Measurements from ENCODE around the gene MTF1. TPM values are rescaled to one million over a fixed set of nuclear protein-coding genes. Genes with fewer than 3 reads are reported as not detected.

Gene MTF1
- total RNA-seq, 1 experiment from 2014 or later = 21.2 TPM

- Histone ChIP-seq H3K27ac (ENCODE audit: low read depth, low read length) (no peak overlapping the region), H3K79me2 (ENCODE audit: insufficient read depth, low read length) (peaks cover 42% of the 10 kb centered on the region), H3K4me1 (ENCODE audit: control insufficient read depth in 1 of 2, insufficient read depth in 2 of 2, low read length in 2 of 2) (no peaks in the 10 kb centered on the region), H3K9me2 (ENCODE audit: insufficient read depth) (no peaks in the 10 kb centered on the region), H2AFZ (ENCODE audit: low read depth, low read length, poor library complexity, severe bottlenecking) (no peak overlapping the region), H4K20me1 (ENCODE audit: insufficient read depth) (no peaks in the 10 kb centered on the region), H3K4me3 (replicated peaks in 1 of 2; ENCODE audit: low read depth in 1 of 2, low read length in 2 of 2) (no peak overlapping the region), H3K9me3 (ENCODE audit: control insufficient read depth in 1 of 2, insufficient read depth in 1 of 2, low read depth in 1 of 2, low read length in 2 of 2) (no peaks in the 10 kb centered on the region), H3K9ac (ENCODE audit: low read length) (no peak overlapping the region), H3K36me3 (ENCODE audit: control insufficient read depth in 1 of 2, insufficient read depth in 2 of 2, low read length in 2 of 2) (peaks cover 19 to 23% of the 10 kb centered on the region in 2 experiments; a peak in 3 of 4 replicates), H3K4me2 (ENCODE audit: low read length) (no peak overlapping the region), H3K27me3 (ENCODE audit: insufficient read depth, low read length) (no peaks in the 10 kb centered on the region)
- no TSS peak for BruUV-seq (replicated peaks)
- DNase-seq (ENCODE audit: low read depth, low spot score) (no peak), ATAC-seq (no peak)
- ChIA-PET CTCF (no interaction called here), POLR2A (interaction anchor here (0.6 kb wide), 1 partner anchor 33 kb away, joined by 3 read pairs; the partner anchor contains the start of genes C1orf122 and YRDC), RAD21 (ENCODE audit: low non-redundant PET in 1 of 2, low total read pairs in 2 of 2, uncharacterized antibody in 2 of 2, unreplicated experiment in 2 of 2) (interaction anchor here in 1 of 2 experiments (0.7 kb wide), 1 partner anchor 332 kb away, joined by 3 read pairs; no protein-coding TSS in a partner anchor)
- TF ChIP-seq SRF (IDR thresholded peaks at IDR 0.05; ENCODE audit: low read depth) = no peak
- TF ChIP-seq CEBPB (IDR thresholded peaks at IDR 0.05; ENCODE audit: low read depth) = no peak
- no peak for TF ChIP-seq MAX (IDR thresholded peaks at IDR 0.05)
- TF ChIP-seq FOSL1 (IDR thresholded peaks at IDR 0.05; ENCODE audit: low read depth) = no peak
- no peak for TF ChIP-seq SIN3A (IDR thresholded peaks at IDR 0.05; ENCODE audit: low read depth)
- no peak for TF ChIP-seq EGR1 (IDR thresholded peaks at IDR 0.05; ENCODE audit: low read depth)
- TF ChIP-seq EZH2 (IDR thresholded peaks at IDR 0.05) = no peak
- no peak for TF ChIP-seq ELF1 (IDR thresholded peaks at IDR 0.05; ENCODE audit: borderline replicate concordance, low read depth)
- no peak for TF ChIP-seq ZBTB33 (IDR thresholded peaks at IDR 0.05; ENCODE audit: extremely low read depth, insufficient replicate concordance, low read length)
- TF ChIP-seq SP1 (IDR thresholded peaks at IDR 0.05; ENCODE audit: low read depth) = no peak
- intact Hi-C loops (cut with micrococcal nuclease) = no loop called here
These were observed 18.7 kb downstream of the MTF1 start for GRCh38 chr1:37840711-37841110.
